Activated T-helper 17 cell treated with anti-CD3 and anti-CD28 coated beads, Interleukin-2, amount 50 U/mL, for 72 hours (primary cell): Measurements from ENCODE around the gene HS3ST5. TPM values are rescaled to one million over a fixed set of nuclear protein-coding genes. Genes with fewer than 3 reads are reported as not detected.
"Not testable (repeated sequence)": the region's sequence is repeated elsewhere in the genome, so short reads cannot be mapped to it uniquely, and the experiment has no call there.

Experiments
- ATAC-seq: fragments of 150-1000 bp; cut with Tn5 transposase; replicated peaks from 2 replicates; pipeline ENCODE4 v1.10.0; 2021; ENCODE audit warnings: mild to moderate bottlenecking, moderate library complexity
- H3K27ac Mint-ChIP-seq: one replicate; pipeline ENCODE4 v1.8.0; 2022; ENCODE audit warnings: mixed read lengths
- H3K27me3 Mint-ChIP-seq: one replicate; pipeline ENCODE4 v1.8.0; 2022; ENCODE audit warnings: mixed read lengths
- H3K36me3 Mint-ChIP-seq: one replicate; pipeline ENCODE4 v1.8.0; 2022; ENCODE audit warnings: low read depth, mild to moderate bottlenecking, mixed read lengths
- H3K4me1 Mint-ChIP-seq: one replicate; pipeline ENCODE4 v1.8.0; 2022; ENCODE audit warnings: mixed read lengths
- H3K4me3 Mint-ChIP-seq: one replicate; pipeline ENCODE4 v1.8.0; 2022; ENCODE audit warnings: mild to moderate bottlenecking, mixed read lengths
- H3K9me3 Mint-ChIP-seq: one replicate; pipeline ENCODE4 v1.8.0; 2022; ENCODE audit warnings: mixed read lengths
- total RNA-seq, 2 donors: library from RNA; stranded (reverse); gene quantifications; one replicate each; pipeline ENCODE4 v1.2.3, GENCODE V29; 2022

Gene HS3ST5
- total RNA-seq, 2 donors from 2014 or later = not detected

DNA sequence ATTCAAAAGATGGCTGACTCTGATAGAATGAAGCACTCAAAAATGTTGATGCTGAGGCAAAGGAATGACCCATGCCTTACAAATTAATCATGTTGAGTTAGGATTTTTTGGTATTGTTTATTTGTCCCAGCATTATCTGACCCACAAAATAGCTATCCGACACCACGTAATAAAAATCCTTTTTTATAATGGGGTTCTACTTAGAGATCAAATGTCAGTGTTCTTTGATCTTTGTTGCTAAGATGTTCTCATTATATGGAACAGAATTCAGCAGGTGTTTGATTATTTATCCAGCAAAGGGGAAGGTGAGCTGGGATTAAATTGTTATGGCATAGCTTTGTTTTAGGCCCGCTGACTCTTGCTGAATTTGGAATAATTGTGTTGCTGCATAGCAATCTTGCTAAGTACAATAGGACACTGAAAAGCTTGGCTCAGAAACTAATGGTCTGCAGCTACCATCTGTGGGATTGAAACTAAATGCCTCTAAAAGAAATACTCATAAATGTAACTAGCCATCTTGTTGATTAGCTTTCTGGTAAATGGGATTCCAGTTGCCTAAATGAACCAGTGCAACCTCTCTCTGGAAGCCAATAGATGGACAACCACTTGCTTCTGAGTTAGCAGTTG, 191.6 kb downstream of the HS3ST5 start:
- no peaks in the 10 kb centered on the region for H3K36me3 Mint-ChIP-seq
- H3K27ac Mint-ChIP-seq = no peak overlapping the region
- H3K27me3 Mint-ChIP-seq = no peaks in the 10 kb centered on the region
- no peak overlapping the region for H3K4me3 Mint-ChIP-seq
- no peaks in the 10 kb centered on the region for H3K4me1 Mint-ChIP-seq
- peaks cover 6% of the 10 kb centered on the region for H3K9me3 Mint-ChIP-seq
- ATAC-seq = no peak

DNA sequence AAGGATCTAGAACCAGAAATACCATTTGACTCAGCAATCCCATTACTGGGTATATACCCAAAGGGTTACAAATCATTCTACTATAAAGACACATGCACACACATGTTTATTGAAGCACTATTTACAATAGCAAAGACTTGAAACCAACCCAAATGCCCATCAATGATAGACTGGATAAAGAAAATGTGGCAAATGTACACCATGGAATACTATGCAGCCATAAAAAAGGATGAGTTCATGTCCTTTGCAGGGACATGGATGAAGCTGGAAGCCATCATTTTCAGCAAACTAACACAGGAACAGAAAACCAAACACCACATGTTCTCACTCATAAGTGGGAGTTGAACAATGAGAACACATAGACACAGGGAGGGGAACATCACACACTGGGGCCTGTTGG, 193.6 kb downstream of the HS3ST5 start:
- not testable (repeated sequence) for H3K4me1 Mint-ChIP-seq, ATAC-seq
- H3K9me3 Mint-ChIP-seq = peaks cover 11% of the 10 kb centered on the region

DNA sequence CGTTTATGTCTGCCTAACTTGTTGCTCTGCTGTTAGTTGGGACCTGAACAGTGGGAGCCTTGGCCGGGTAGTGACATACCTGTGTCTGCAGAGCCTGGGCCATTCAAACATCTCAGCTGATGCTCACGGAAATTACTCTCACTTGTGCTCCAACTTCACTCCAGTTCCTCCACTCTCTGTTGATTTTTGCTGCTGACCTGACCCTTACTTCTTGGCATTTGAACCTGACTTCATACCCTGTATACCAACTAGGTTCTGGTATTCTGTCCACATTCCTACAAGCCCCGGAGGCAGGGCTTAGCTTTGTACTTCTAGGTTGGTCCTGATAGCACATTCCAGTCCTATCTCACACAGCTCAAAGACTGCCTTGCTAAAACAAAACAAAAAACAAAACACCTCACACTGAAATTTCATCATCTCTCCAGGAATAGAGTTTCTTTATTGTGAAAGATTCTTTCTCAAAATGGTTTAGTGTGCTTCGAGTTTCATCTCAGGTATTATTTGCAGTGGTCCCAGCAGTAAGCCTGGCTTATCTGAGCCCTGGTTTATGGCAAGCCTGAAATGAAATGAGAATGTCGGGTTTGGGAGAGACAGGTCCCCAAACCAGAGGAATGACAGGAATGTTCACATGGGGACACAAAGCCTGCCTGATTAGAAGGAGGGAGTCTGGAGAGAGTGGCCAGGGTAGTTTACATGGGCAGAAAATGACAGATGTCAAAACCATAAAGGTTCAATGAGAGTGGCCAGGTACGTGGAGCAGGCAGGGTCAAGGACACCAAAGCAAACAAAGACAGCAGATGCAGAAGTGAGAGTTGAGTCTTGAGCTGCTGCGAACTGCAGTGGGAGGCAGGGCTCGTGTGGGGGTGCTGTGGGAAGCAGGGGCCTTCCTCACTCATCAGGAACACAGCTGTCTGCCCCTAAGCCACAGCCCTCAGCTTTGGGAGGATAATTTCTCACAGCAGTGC, 197.7 kb downstream of the HS3ST5 start:
- no peaks in the 10 kb centered on the region for H3K4me1 Mint-ChIP-seq
- peaks cover 11% of the 10 kb centered on the region for H3K9me3 Mint-ChIP-seq
- peaks cover 24% of the 10 kb centered on the region for H3K27me3 Mint-ChIP-seq
- H3K27ac Mint-ChIP-seq = no peak overlapping the region
- H3K4me3 Mint-ChIP-seq = no peak overlapping the region
- H3K36me3 Mint-ChIP-seq = no peaks in the 10 kb centered on the region
- no peak for ATAC-seq

More for the DNA sequence above, 193.6 kb downstream of the HS3ST5 start:
- not testable (repeated sequence) for H3K4me3 Mint-ChIP-seq, H3K36me3 Mint-ChIP-seq, H3K27ac Mint-ChIP-seq, H3K27me3 Mint-ChIP-seq

DNA sequence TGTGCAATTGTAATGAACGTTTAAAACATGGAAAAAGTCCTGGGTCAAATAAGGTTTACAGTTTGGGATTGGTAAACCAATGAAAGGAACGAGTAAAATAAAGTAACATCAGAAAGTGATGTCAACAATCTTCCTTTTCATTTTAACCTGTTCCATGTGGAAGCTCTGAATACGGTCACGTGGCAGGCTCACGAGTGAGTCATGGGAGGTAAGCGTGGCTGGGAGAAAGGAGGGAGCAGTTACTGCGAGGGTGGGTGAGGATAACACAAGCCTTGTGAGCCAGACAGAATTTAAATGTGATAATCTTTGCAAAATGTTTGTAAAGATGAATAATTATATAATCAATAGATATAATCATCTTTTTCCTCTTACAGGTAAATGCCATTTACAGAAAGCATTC, 200.6 kb downstream of the HS3ST5 start:
- Mint-ChIP-seq H3K4me1 (no peaks in the 10 kb centered on the region), H3K27ac (no peak overlapping the region), H3K27me3 (peaks cover 29% of the 10 kb centered on the region), H3K36me3 (no peaks in the 10 kb centered on the region), H3K4me3 (no peak overlapping the region), H3K9me3 (peaks cover 9% of the 10 kb centered on the region)
- no peak for ATAC-seq

GRCh38 chr6:114140416-114140815, 202.4 kb downstream of the HS3ST5 start:
- no peak overlapping the region for H3K4me3 Mint-ChIP-seq

GRCh38 chr6:114138577-114139248, 204.1 kb downstream of the HS3ST5 start:
- Mint-ChIP-seq H3K4me1 (no peaks in the 10 kb centered on the region), H3K36me3 (no peaks in the 10 kb centered on the region), H3K27ac (no peak overlapping the region), H3K4me3 (no peak overlapping the region), H3K9me3 (no peaks in the 10 kb centered on the region), H3K27me3 (peaks cover 25% of the 10 kb centered on the region)
- no peak for ATAC-seq

More at GRCh38 chr6:114140416-114140815, 202.4 kb downstream of the HS3ST5 start:
- peaks cover 31% of the 10 kb centered on the region for H3K27me3 Mint-ChIP-seq
- no peak overlapping the region for H3K27ac Mint-ChIP-seq
- no peaks in the 10 kb centered on the region for H3K36me3 Mint-ChIP-seq
- H3K9me3 Mint-ChIP-seq = peaks cover 3% of the 10 kb centered on the region
- no peaks in the 10 kb centered on the region for H3K4me1 Mint-ChIP-seq
- no peak for ATAC-seq

DNA sequence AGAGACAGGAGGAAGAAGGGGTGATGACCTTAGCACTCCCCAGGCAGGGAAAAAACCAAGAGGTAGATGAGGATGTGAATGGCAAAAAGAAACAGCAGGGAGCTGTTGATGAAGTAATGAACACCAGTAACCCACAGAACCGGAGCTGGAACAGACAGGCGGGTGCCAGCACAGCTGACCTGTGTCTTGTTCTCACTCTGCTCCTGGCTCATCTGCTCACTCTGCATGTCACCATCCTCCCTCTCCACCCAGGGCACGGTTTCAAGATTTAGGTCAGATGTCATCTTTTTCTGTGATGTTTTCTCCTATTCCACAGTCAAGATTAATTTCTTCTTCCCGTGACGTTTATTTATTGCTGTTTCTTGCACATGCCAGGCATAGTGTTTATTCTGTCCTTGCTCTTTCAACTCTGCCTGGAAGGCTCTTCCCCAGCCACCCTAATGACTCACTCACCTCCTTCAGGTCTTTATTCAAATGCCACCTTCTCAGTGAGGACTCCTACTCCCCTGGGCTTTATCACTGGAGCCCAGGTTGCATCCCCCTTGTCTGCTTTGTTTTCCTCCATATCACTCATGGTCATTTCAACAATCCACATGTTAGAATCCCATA, 207.4 kb downstream of the HS3ST5 start:
- Mint-ChIP-seq H3K4me3 (no peak overlapping the region), H3K9me3 (no peaks in the 10 kb centered on the region)

GRCh38 chr6:114133816-114134215, 209.0 kb downstream of the HS3ST5 start:
- no peak for ATAC-seq

More for the DNA sequence above, 207.4 kb downstream of the HS3ST5 start:
- Mint-ChIP-seq H3K4me1 (no peaks in the 10 kb centered on the region), H3K36me3 (no peaks in the 10 kb centered on the region), H3K27ac (no peak overlapping the region), H3K27me3 (peaks cover 25% of the 10 kb centered on the region)
- ATAC-seq = no peak

GRCh38 chr6:114131945-114132344, 210.9 kb downstream of the HS3ST5 start:
- Mint-ChIP-seq H3K27ac (no peak overlapping the region), H3K4me1 (no peaks in the 10 kb centered on the region), H3K4me3 (no peak overlapping the region), H3K27me3 (peaks cover 18% of the 10 kb centered on the region), H3K36me3 (no peaks in the 10 kb centered on the region), H3K9me3 (no peaks in the 10 kb centered on the region)
- no peak for ATAC-seq

More at GRCh38 chr6:114133816-114134215, 209.0 kb downstream of the HS3ST5 start:
- H3K27ac Mint-ChIP-seq = no peak overlapping the region
- peaks cover 18% of the 10 kb centered on the region for H3K27me3 Mint-ChIP-seq
- no peaks in the 10 kb centered on the region for H3K4me1 Mint-ChIP-seq
- no peak overlapping the region for H3K4me3 Mint-ChIP-seq
- no peaks in the 10 kb centered on the region for H3K36me3 Mint-ChIP-seq
- no peaks in the 10 kb centered on the region for H3K9me3 Mint-ChIP-seq

GRCh38 chr6:114125576-114125975, 217.2 kb downstream of the HS3ST5 start:
- no peak overlapping the region for H3K27ac Mint-ChIP-seq

GRCh38 chr6:114121913-114122662, 220.7 kb downstream of the HS3ST5 start:
- no peak for ATAC-seq
- H3K9me3 Mint-ChIP-seq = no peaks in the 10 kb centered on the region
- H3K27ac Mint-ChIP-seq = no peak overlapping the region
- no peaks in the 10 kb centered on the region for H3K36me3 Mint-ChIP-seq
- H3K4me3 Mint-ChIP-seq = no peak overlapping the region
- H3K4me1 Mint-ChIP-seq = no peaks in the 10 kb centered on the region
- peaks cover 30% of the 10 kb centered on the region for H3K27me3 Mint-ChIP-seq

More at GRCh38 chr6:114125576-114125975, 217.2 kb downstream of the HS3ST5 start:
- H3K27me3 Mint-ChIP-seq = peaks cover 23% of the 10 kb centered on the region
- H3K9me3 Mint-ChIP-seq = no peaks in the 10 kb centered on the region
- no peaks in the 10 kb centered on the region for H3K4me1 Mint-ChIP-seq
- no peak for ATAC-seq
- H3K4me3 Mint-ChIP-seq = no peak overlapping the region
- H3K36me3 Mint-ChIP-seq = no peaks in the 10 kb centered on the region

DNA sequence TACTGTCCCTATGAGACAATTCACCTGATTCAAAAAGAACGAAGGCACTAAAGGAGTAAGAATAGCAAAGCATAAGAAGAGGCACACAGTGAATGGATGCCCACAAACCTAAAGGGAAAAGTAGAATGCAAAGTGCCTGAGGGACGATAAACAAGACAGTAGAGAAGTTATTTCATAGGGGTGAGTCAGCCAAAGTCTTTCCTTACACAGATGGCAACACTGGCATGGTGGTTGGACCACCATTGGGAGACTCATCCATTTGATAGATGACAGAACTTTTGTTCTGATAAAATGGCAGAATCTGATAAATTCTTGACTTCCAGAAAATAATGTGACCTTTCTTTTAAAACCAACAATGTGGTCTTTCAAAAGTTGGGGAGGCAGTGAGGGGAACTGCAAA, 223.8 kb downstream of the HS3ST5 start:
- ATAC-seq = no peak
- H3K4me3 Mint-ChIP-seq = no peak overlapping the region
- no peaks in the 10 kb centered on the region for H3K4me1 Mint-ChIP-seq
- H3K27ac Mint-ChIP-seq = no peak overlapping the region
- peaks cover 24% of the 10 kb centered on the region for H3K27me3 Mint-ChIP-seq
- H3K36me3 Mint-ChIP-seq = no peaks in the 10 kb centered on the region
- no peaks in the 10 kb centered on the region for H3K9me3 Mint-ChIP-seq

DNA sequence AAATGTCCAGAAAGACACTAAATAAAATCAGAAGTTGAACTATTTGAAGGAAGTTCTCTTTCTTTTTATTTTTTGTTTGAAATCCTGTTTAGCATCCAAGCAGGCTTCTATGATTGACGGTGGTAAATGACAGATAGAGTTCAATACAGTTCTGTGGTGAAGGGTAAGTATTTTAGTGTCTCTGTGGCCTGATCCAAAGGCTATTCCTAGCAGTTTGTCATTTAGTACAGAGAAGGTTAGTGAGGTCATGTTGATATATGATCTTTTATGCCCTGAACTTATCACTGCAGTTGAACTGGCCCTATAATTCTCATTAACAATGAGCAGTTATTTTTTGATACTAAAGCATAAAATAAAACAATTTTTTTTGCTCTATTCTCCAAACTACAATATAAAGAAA, 227.2 kb downstream of the HS3ST5 start:
- H3K36me3 Mint-ChIP-seq = no peaks in the 10 kb centered on the region
- no peak for ATAC-seq
- H3K27ac Mint-ChIP-seq = no peak overlapping the region
- no peaks in the 10 kb centered on the region for H3K4me1 Mint-ChIP-seq
- no peaks in the 10 kb centered on the region for H3K9me3 Mint-ChIP-seq
- H3K4me3 Mint-ChIP-seq = no peak overlapping the region
- H3K27me3 Mint-ChIP-seq = peaks cover 12% of the 10 kb centered on the region
